ENCODE data around the gene THBS2.
"Not testable (repeated sequence)": the region's sequence is repeated elsewhere in the genome, so short reads cannot be mapped to it uniquely, and the experiment has no call there.

Gene THBS2

DNA sequence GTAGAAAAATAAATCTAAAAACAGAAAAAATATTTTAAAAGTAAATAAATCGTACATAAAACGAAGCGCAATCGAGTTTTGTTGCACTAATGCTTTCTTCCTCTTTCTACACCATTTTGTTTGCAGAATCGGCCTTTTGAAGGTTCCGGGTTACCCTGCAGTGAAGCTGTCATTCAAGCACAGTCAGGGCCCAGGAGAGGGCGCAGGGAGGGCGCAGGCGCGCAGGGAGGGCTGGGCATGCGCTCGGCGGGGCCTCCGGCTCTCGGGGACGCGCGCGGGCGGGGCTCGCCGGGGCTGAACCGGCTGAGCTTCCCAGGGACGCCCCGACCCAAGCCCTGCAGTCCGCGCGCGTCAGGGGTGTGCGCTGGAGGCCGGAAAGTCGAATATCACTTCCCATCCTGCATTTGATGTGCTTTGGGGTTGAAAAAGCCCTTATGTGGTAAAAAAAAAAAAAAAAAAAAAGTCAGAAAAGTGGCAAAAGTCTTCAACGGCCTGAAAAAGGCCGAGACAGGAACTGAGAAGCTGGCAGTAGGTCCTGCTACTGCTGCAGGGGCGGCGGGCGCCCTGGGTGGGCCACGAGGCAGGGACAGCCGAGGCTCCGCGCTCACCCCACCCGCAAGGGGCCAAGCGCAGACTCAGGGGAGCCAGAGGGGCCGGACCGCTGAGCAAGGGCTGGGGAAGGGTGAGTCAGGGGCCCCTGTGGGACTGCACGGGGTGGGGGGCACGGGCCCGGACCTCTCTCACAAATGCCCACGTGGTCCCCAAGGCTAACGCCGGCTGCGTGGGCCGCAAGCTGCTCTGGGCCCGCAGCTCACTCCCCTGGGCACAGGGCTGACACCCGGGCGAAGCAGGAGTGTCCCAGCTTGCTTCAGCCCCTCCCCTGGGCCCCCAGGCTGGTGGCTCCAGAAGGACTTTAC is 40.5 kb downstream of the THBS2 start:
- peak; percentile 65 to 84 (median 76) for DNase-seq (ENCODE audit: low read depth in 4 of 4, low spot score in 1 of 4)

DNA sequence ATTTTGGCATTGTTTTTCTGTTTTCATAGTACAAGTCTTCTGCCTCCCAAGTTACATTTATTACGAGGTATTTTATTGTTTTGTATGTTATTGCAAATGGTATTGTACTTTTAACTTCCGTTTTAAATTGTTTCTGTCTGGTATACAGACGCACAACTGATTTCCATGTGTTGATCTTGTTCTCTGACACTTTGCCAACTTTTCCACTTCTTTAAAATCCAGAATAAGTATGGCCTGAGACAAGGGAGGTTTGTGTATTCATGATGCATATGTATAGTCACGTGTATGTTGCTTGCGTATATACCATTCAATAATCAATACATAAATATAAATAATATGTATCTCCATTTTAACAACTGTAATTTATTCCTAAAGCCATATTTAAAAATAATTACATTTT is 41.2 kb downstream of the THBS2 start:
- no peak for DNase-seq (ENCODE audit: low read depth in 4 of 4, low spot score in 1 of 4)

DNA sequence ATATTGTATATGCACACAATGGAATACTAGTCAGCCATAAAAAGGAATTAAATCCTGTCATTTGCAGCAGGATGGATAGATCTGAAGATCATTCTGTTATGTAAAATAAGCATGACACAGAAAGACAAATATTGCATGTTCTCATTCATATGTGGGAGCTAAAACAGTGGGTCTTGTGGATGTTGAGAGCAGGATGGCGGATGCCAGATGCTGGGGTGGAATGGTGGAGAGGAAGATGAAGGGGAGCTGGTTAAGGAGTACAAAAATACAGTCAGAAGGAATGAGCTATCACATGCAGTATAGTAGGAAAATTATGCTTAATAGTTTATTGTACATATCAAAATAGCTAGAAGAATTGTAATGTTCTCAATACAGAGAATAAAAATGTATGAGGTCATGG is 41.8 kb downstream of the THBS2 start:
- DNase-seq (ENCODE audit: low read depth in 4 of 4, low spot score in 1 of 4): no peak

DNA sequence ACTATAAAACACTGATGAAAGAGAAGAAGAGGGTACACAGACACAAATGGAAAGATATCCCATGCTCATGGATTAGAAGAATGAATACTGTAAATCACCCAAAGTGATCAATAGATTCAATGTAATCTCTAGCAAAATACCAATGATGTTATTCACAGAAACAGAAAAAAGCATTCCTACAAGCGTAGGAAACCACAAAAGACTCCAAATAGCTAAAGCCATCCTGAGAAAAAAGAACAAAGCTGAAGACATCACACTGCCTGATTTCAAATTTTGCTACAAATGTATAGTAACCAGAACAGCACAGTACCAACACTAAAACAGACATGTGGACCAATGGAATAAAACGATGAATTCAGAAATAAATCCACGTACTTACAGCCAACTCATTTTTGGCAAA is 43.0 kb downstream of the THBS2 start:
- DNase-seq (ENCODE audit: low read depth in 4 of 4, low spot score in 1 of 4): no peak

DNA sequence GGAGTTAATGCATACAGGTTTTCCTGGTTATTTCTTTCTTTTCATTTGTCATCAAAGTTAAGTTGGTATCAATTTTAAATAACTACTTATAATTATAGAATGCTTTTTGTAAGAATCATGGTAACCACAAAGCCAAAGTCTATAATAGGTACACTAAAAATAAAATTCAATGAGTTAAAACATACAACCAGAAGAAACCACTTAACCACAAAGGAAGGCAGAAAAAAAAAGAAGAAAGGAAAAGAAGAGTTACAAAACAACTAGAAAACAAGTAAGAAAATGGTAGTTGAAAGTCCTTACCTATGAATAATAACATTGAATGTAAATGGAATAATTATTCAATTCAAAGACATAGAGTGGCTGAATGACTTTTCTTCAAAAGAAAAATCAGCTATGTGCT is 45.6 kb downstream of the THBS2 start:
- DNase-seq (ENCODE audit: low read depth in 4 of 4, low spot score in 1 of 4): no peak

DNA sequence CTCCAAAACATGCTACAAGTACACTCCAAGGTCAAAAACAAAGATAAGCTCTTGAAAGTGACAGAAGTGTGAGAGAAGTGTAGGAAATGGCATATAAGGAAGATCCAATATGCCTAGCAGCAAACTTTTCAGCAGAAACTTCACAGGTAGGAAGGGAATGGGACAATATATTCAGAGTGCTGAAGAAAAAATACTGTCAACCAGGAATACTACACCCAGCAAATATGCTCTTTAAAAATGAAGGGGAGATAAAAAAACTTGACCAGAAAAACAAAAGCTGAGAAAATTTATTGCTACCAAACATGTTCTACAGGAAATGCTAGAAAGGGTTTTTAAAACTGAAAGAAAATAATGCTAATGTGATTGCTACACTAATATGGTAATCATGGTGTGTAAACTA is 46.2 kb downstream of the THBS2 start:
- no peak for DNase-seq (ENCODE audit: low read depth in 4 of 4, low spot score in 1 of 4)

DNA sequence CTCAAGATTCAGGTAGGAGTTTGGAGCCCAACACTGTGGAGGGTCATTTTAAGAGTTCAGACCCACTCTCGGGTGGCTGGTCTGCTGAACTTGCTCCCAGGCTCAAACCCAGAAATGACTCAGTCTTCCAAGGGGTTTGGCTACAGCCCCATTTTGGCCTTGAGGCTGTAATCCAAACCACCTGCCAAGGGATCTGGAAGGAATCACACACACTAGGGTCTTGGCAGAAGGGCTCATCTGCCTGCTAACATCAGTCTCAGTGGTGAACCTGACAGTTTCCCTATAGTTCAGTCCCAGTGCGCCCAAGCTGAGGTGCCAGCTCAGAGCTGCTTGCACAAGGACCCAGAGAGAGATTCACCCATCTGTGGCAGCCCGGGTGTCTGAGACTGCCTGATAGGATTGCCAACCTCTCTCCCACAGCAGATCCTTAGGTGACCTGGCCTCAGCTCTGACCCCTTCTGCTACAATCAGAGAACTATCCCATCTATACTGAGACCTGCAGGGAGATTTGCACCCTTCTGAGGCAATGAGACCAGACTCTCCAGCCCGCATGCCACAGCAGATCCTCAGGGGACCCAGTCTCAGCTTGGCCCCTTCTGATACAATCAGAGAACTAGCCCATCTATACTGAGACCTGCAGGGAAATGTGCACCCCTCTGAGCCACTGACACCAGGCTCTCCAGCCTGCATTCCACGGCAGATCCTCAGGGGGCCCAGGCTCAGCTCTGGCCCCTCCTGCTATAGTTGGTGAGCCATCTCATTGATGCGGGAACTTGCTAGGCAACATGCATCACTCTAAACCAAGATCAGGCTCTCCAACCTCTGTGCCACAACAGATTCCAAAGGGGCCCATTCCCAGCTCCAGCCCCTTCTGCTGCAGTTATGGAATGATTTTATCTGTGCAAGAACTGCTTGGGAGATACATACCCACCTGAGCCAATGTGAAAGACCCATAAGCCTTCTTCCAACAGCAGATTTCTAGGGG is 48.2 kb downstream of the THBS2 start:
- DNase-seq (ENCODE audit: low read depth in 4 of 4, low spot score in 1 of 4): no peak

DNA sequence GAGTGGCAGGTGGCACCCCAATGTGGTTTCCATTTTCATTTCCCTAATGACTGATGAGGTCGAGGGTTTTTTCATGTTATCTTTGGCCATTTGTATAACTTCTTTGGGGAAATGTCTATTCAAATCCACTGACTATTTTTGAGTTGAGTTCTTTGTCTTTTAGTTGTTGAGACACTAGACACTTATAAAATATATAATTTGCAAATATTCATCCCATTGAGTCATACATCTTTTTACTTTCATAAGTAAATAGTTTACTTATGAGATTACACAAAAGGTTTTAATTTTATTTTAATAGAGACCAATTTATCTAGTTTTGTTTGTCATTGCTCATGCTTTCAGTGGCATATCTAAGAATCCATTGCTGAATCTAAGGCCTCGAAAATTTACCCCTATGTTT is 49.5 kb downstream of the THBS2 start:
- DNase-seq (ENCODE audit: low read depth in 4 of 4, low spot score in 1 of 4): no peak

- DNase-seq (ENCODE audit: low read depth in 4 of 4, low spot score in 1 of 4): no peak
Measured at GRCh38 chr6:169201985-169202384, 51.7 kb downstream of the THBS2 start.

DNA sequence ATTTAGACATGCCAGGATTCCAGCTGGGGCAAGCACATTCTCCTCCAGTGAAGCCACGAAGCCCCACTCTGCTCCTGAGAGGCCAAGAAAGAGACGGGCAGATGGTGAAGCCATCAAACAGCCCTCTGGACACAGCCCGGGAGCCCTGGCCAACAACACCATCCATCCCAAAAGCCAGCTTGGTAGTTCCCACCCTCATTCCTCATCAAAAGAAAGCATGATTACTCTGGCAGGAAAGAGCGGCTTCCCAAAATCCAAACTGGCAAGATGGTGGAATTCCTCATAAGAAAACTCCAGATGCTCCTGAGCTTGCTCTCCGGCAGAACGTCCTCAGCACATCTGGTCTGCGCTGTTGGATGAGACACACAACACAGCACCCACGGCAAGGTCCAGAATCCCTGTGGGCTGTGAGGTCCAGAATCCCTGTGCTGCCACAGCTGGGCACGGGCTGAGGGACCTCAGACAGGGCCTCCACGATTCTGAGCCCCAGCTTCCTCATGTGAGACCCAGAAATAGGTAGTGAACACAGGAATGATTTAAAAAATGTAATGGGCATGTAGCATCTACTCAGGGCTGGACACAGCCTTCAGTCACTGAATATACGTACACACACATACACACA is 52.6 kb downstream of the THBS2 start:
- no peak for DNase-seq (ENCODE audit: low read depth in 4 of 4, low spot score in 1 of 4)

GRCh38 chr6:169199625-169200335 is 53.9 kb downstream of the THBS2 start:
- DNase-seq (ENCODE audit: low read depth in 4 of 4, low spot score in 1 of 4): no peak

DNA sequence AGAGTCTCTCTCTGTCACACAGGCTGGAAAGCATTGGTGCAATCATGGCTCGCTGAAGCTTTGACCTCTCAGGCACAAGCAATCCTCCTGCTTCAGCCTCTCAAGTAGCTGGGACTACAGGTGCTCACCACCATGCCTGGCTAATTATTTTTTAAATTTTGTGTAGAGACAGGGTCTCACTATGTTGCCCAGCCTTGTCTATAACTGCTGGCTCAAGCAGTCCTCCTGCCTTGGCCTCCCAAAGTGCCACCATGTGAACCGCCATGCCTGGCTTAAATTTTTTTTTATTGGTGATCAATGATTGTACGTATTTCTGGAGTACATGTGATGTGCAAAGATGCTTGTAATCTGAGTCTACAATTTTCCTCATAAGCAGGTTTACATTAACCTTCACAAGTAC is 54.8 kb downstream of the THBS2 start:
- no peak for DNase-seq (ENCODE audit: low read depth in 4 of 4, low spot score in 1 of 4)

GRCh38 chr6:169197929-169198328 is 55.7 kb downstream of the THBS2 start:
- not testable (repeated sequence) for DNase-seq (ENCODE audit: low read depth in 4 of 4, low spot score in 1 of 4)

- not testable (repeated sequence) for DNase-seq (ENCODE audit: low read depth in 4 of 4, low spot score in 1 of 4)
Measured at GRCh38 chr6:169196279-169196678, 57.4 kb downstream of the THBS2 start.

- no peak for DNase-seq (ENCODE audit: low read depth in 4 of 4, low spot score in 1 of 4)
Measured at GRCh38 chr6:169194737-169195136, 58.9 kb downstream of the THBS2 start.

- DNase-seq (ENCODE audit: low read depth in 4 of 4, low spot score in 1 of 4): no peak
Measured at GRCh38 chr6:169190970-169191369, 62.7 kb downstream of the THBS2 start.

GRCh38 chr6:169190144-169190584 is 63.5 kb downstream of the THBS2 start:
- no peak for DNase-seq (ENCODE audit: low read depth in 4 of 4, low spot score in 1 of 4)

DNA sequence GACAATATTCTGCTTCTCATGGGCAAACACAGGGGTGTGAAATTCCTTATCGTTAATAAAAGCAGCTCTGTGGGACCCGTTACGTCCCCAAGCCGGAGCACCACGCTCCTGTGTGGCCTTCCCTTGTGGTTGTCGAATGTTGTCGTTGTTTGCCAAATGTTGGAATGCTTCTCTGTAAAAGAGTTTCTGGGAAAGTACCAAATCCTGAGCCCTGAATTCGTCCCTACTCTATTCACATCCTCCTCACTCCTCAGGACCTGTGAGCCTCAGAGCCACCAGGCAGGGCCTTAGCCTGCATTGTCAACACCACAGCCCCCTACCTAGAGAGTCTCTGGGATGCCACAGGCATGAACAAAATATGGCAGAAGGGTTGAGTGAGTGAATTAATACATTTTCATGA is 64.0 kb downstream of the THBS2 start:
- DNase-seq (ENCODE audit: low read depth in 4 of 4, low spot score in 1 of 4): no peak

- DNase-seq (ENCODE audit: low read depth in 4 of 4, low spot score in 1 of 4): no peak
Measured at GRCh38 chr6:169189182-169189581, 64.5 kb downstream of the THBS2 start.

DNA sequence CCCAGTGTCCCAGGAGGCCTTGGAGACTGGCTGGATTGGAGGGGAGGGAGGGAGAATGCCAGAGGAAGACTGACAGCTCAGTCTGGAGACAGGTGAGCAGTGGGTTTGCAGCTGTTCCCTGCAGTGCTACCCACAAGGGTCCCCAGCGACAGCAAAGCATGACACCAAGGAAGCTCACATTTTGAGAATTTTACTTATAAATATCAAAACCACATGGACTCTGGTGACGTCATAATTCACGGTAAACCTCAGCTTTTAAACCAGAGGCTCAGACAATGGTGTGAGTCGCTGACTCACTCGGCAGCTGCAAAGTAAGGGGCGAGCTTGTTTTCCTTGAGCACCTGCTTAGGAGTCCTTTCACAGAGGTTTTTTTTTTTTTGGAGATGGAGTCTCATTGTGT is 65.2 kb downstream of the THBS2 start:
- no peak for DNase-seq (ENCODE audit: low read depth in 4 of 4, low spot score in 1 of 4)

GRCh38 chr6:169188051-169188470 is 65.6 kb downstream of the THBS2 start:
- DNase-seq (ENCODE audit: low read depth in 4 of 4, low spot score in 1 of 4): no peak
